GM12878 (cell line): ENCODE results near the gene MPRIP. TPM values are rescaled to one million over a fixed set of nuclear protein-coding genes. Genes with fewer than 3 reads are reported as not detected.

ENCODE experiments used
- ATAC-seq: fragments of 200-7000 bp; cut with Tn5 transposase; 3 replicates; pipeline ENCODE4 v1.9.1; 2020; ENCODE audit warnings: mild to moderate bottlenecking, moderate library complexity
- BruUV-seq: library from RNA; stranded (reverse); fragments of 400-500 nt; replicated peaks from 2 replicates; lab custom pipeline; 2021; lab: Mats Ljungman, UMichigan
- CTCF ChIA-PET: fragments of 300-600 bp; sonication (Branson Sonifier 250); formaldehyde crosslinking; extraction: SDS; loops from one replicate; lab custom pipeline; 2021; ENCODE audit warnings: inconsistent platforms; lab: Yijun Ruan, JAX
- POLR2A ChIA-PET: fragments of 350-600 bp; formaldehyde crosslinking; extraction: SDS; loops from one replicate; lab custom pipeline; 2021; ENCODE audit warnings: inconsistent platforms; lab: Charles Lee
- RAD21 ChIA-PET: fragments of 300-600 bp; sonication (Branson Sonifier 250); formaldehyde crosslinking; loops from one replicate; lab custom pipeline; 2023; ENCODE audit warnings: antibody characterized with exemption; ENCODE audit not compliant: unreplicated experiment; lab: Charles Lee
- SMC1A ChIA-PET: fragments of 300-600 bp; sonication (Branson Sonifier 250); formaldehyde crosslinking; loops from one replicate; lab custom pipeline; 2023; ENCODE audit not compliant: unreplicated experiment, uncharacterized antibody; lab: Charles Lee
- DNase-seq: peaks from one replicate; pipeline ENCODE4 v3.0.0-alpha.2; 2011; ENCODE audit warnings: low read depth, low spot score
- FAIRE-seq: peaks from 3 replicates; lab custom pipeline; 2011; peaks lifted over from hg19 to GRCh38; lab: Jason Lieb, UNC
- H2AFZ ChIP-seq: 2 replicates; pipeline ENCODE4 v1.6.0; 2011; ENCODE audit warnings: low read depth, low read length, control low read depth; ENCODE audit not compliant: control insufficient read depth
- H3K27ac ChIP-seq: 2 replicates; pipeline ENCODE4 v1.5.1; 2011; ENCODE audit warnings: control low read depth; ENCODE audit not compliant: control insufficient read depth, insufficient read depth
- H3K27me3 ChIP-seq, 2 experiments: replicated peaks in 1 of 2; 2 replicates each; pipeline versions ENCODE4 v1.6.0 to v1.6.1; 2011; ENCODE audit warnings: low read length in 1 of 2; ENCODE audit not compliant: control insufficient read depth in 2 of 2, insufficient read depth in 2 of 2
- H3K36me3 ChIP-seq, 2 experiments: 2 replicates each; pipeline ENCODE4 v1.5.1; 2011; ENCODE audit warnings: low read length in 1 of 2; ENCODE audit not compliant: control insufficient read depth in 2 of 2, insufficient read depth in 2 of 2
- H3K4me1 ChIP-seq: 2 replicates; pipeline ENCODE4 v1.6.1; 2011; ENCODE audit warnings: mild to moderate bottlenecking, low read length, moderate library complexity, mixed read lengths; ENCODE audit not compliant: control insufficient read depth, insufficient read depth
- H3K4me2 ChIP-seq: 2 replicates; pipeline ENCODE4 v1.6.0; 2011; ENCODE audit warnings: control low read depth; ENCODE audit not compliant: control insufficient read depth, insufficient read depth
- H3K4me3 ChIP-seq: fragments of 200-600 bp; sonication (generic); 2 replicates; pipeline ENCODE4 v1.5.1; 2016
- H3K79me2 ChIP-seq: 2 replicates; pipeline ENCODE4 v1.6.0; 2011; ENCODE audit warnings: low read length; ENCODE audit not compliant: control insufficient read depth, insufficient read depth
- H3K9ac ChIP-seq: 2 replicates; pipeline ENCODE4 v1.8.0; 2011; ENCODE audit warnings: low read length, control low read depth, mixed read lengths; ENCODE audit not compliant: control insufficient read depth, insufficient read depth
- H3K9me3 ChIP-seq: replicated peaks from 3 replicates; pipeline ENCODE4 v1.5.1; 2011; ENCODE audit warnings: mild to moderate bottlenecking, low read length; ENCODE audit not compliant: control insufficient read depth, insufficient read depth
- H4K20me1 ChIP-seq: 2 replicates; pipeline ENCODE4 v1.6.0; 2011; ENCODE audit not compliant: control insufficient read depth, insufficient read depth
- ATF7 ChIP-seq: fragments of 450-650 bp; IDR thresholded peaks from 2 replicates; pipeline ENCODE4 v1.6.1; 2016; ENCODE audit warnings: low read depth, mild to moderate bottlenecking
- HDGF ChIP-seq: fragments of 450-650 bp; IDR thresholded peaks from 2 replicates; pipeline ENCODE4 v1.6.1; 2016; ENCODE audit warnings: antibody characterized with exemption
- IKZF2 ChIP-seq, 2 experiments: fragments of 450-650 bp; IDR thresholded peaks; 2 replicates each; pipeline ENCODE4 v1.6.1; 2017; ENCODE audit warnings: mild to moderate bottlenecking in 2 of 2, moderate library complexity in 2 of 2
- MTA2 ChIP-seq: fragments of 450-650 bp; IDR thresholded peaks from 2 replicates; pipeline ENCODE4 v1.6.1; 2016; ENCODE audit warnings: low read depth, mild to moderate bottlenecking, moderate library complexity
- NFXL1 ChIP-seq: fragments of 450-650 bp; IDR thresholded peaks from 2 replicates; pipeline ENCODE4 v1.6.1; 2017; ENCODE audit warnings: antibody characterized with exemption, mild to moderate bottlenecking, borderline replicate concordance
- PKNOX1 ChIP-seq: fragments of 450-650 bp; IDR thresholded peaks from 2 replicates; pipeline ENCODE4 v1.6.1; 2016; ENCODE audit warnings: mild to moderate bottlenecking
- POLR2A ChIP-seq: IDR thresholded peaks from 2 replicates; pipeline ENCODE4 v1.6.1; 2011; ENCODE audit warnings: low read depth, mild to moderate bottlenecking, low read length
- POU2F2 ChIP-seq: IDR thresholded peaks from 3 replicates; pipeline ENCODE4 v1.6.1; 2011; ENCODE audit warnings: low read depth, mild to moderate bottlenecking, low read length, borderline replicate concordance
- RELA ChIP-seq: fragments of 450-650 bp; IDR thresholded peaks from 2 replicates; pipeline ENCODE4 v1.8.0; 2014; ENCODE audit warnings: borderline replicate concordance; ENCODE audit not compliant: partially characterized antibody
- REST ChIP-seq: IDR thresholded peaks from 2 replicates; pipeline ENCODE4 v1.6.1; 2012; ENCODE audit warnings: mild to moderate bottlenecking, low read depth, low read length
- SUZ12 ChIP-seq: fragments of 200-600 bp; sonication (generic); IDR thresholded peaks from one replicate; pipeline ENCODE4 v1.6.1; 2018; ENCODE audit warnings: antibody characterized with exemption, mild to moderate bottlenecking; ENCODE audit not compliant: unreplicated experiment
- ZBTB33 ChIP-seq: fragments of 450-650 bp; IDR thresholded peaks from 2 replicates; pipeline ENCODE4 v1.6.1; 2017; ENCODE audit warnings: mild to moderate bottlenecking
- ZNF274 ChIP-seq: IDR thresholded peaks from one replicate; pipeline ENCODE4 v1.8.0; 2011; ENCODE audit not compliant: insufficient read length, insufficient read depth
- WGBS: methylation state at CpG from one replicate; pipeline ENCODE4 v1.1.6; 2016; ENCODE audit warnings: low lambda C conversion rate; ENCODE audit not compliant: insufficient replicate concordance, insufficient coverage; ENCODE audit errors: missing lambda C conversion rate; 5-methylcytosine and 5-hydroxymethylcytosine counted together
- in situ Hi-C: fragments of 300-500 bp; cut with MboI; formaldehyde crosslinking; loops from 9 replicates; pipeline ENCODE4 v1.14.3; 2018; ENCODE audit warnings: mixed read lengths
- intact Hi-C: fragments of 100-400 bp; cut with micrococcal nuclease; formaldehyde crosslinking; loops from one replicate; pipeline ENCODE4 v1.14.2; 2022; ENCODE audit not compliant: unreplicated experiment
- polyA plus RNA-seq, 11 experiments: library from polyadenylated mRNA; depleted of rRNA in 4 of 11; unstranded in 6 of 11; stranded (reverse) in 5 of 11; fragments of >200 nt; fragmentation: Nextera tagmentation in 4 of 11; fragmentation: Illumina TruSeq in 1 of 11; extraction: Ambion mirVana in 4 of 11; extraction: Trizol in 1 of 11; gene quantifications; 1 replicate in 1 of 11; 2 replicates in 10 of 11; pipeline versions ENCODE4 v1.2.1 to v1.2.3, GENCODE V29; 2011 to 2016; ENCODE audit warnings: inconsistent platforms in 2 of 11, missing spikeins in 2 of 11, low read depth in 1 of 11
- total RNA-seq, 4 experiments: library from RNA; depleted of rRNA in 3 of 4; stranded (reverse); fragments of >200 nt in 3 of 4; fragmentation: Illumina TruSeq in 1 of 4; extraction: Trizol in 1 of 4; gene quantifications; 2 replicates each; pipeline versions ENCODE4 v1.2.1 to v1.2.3, GENCODE V29; 2013 to 2021

The MPRIP gene
- total and polyA plus RNA-seq, 10 of the 15 experiments (the other 5 are each of a cell fraction or from before 2014, with no cell fraction given): 16.5 to 168 (median 71.7) TPM

GRCh38 chr17:17042851-17043460 lies 699 bp downstream of the MPRIP start (continued):
- TF ChIP-seq ZNF274 (no peak), IKZF2 (IDR thresholded peaks at IDR 0.05) (peak in 1 of 2 experiments; percentile 13; a peak in 1 of 4 replicates), POLR2A (0 out of 2 replicates have a peak, but pooled peaks have one; percentile 5), RELA (no peak)

GRCh38 chr17:17043461-17044271 lies 1.4 kb downstream of the MPRIP start:
- Histone ChIP-seq H4K20me1 (peaks cover 5% of the 10 kb centered on the region; the same call in 1 of the 2 replicates), H3K9ac (peak overlapping the region; percentile 92), H3K27ac (peak overlapping the region; percentile 75), H3K4me1 (peaks cover 23% of the 10 kb centered on the region), H3K27me3 (no peaks in the 10 kb centered on the region), H3K79me2 (peaks cover 58% of the 10 kb centered on the region), H3K9me3 (no peaks in the 10 kb centered on the region; the same call in 2 of the 3 replicates), H3K4me3 (peak overlapping the region; percentile 91), H3K36me3 (no peaks in the 10 kb centered on the region), H3K4me2 (peak overlapping the region; percentile 98), H2AFZ (no peak overlapping the region; the same call in 1 of the 2 replicates)
- intact Hi-C loops (no loop called here), in situ Hi-C loops (no loop called here)
- FAIRE-seq (peak; percentile 77), ATAC-seq (0 out of 3 replicates have a peak, but pooled peaks have one; percentile 1), DNase-seq (no peak)
- SMC1A ChIA-PET: interaction anchor here (0.7 to 1.5 kb wide), 2 partner anchors 10 to 99 kb away, joined by 4 to 5 read pairs; no protein-coding TSS in a partner anchor
- RAD21 ChIA-PET: interaction anchor here (1.4 kb wide), 1 partner anchor 66 kb away, joined by 3 read pairs; no protein-coding TSS in a partner anchor
- CTCF ChIA-PET: interaction anchor here (0.9 to 1.1 kb wide), 2 partner anchors 9 to 52 kb away, joined by 3 read pairs; no protein-coding TSS in a partner anchor
- POLR2A ChIA-PET: no interaction called here
- WGBS: 5% methylated on average over 17 of the region's 19 CpGs
- BruUV-seq: no TSS peak
- TF ChIP-seq SUZ12 (no peak), ATF7 (no peak), REST (no peak), NFXL1 (no peak), HDGF (no peak), POU2F2 (no peak), ZBTB33 (no peak), MTA2 (no peak), PKNOX1 (no peak)
